PC-3 (cell line): ENCODE data around the gene TEX28. TPM values are rescaled to one million over a fixed set of nuclear protein-coding genes. Genes with fewer than 3 reads are reported as not detected.
"Not testable (repeated sequence)": the region's sequence is repeated elsewhere in the genome, so short reads cannot be mapped to it uniquely, and the experiment has no call there.

Experiments used
- ATAC-seq: fragments of 200-7000 bp; cut with Tn5 transposase; 2 replicates; pipeline ENCODE4 v1.9.1; 2020; ENCODE audit warnings: mild to moderate bottlenecking, moderate library complexity
- BruUV-seq: library from RNA; stranded (reverse); fragments of 400-500 nt; replicated peaks from 2 replicates; lab custom pipeline; 2021; lab: Mats Ljungman, UMichigan
- CTCF ChIA-PET: fragments of 300-600 bp; sonication (Branson Sonifier 250); formaldehyde crosslinking; loops from one replicate; lab custom pipeline; 2022; ENCODE audit warnings: antibody characterized with exemption; lab: Charles Lee
- POLR2A ChIA-PET: fragments of 300-600 bp; sonication (Branson Sonifier 250); formaldehyde crosslinking; loops from one replicate; lab custom pipeline; 2022; ENCODE audit warnings: antibody characterized with exemption; ENCODE audit not compliant: unreplicated experiment; lab: Charles Lee
- DNase-seq: peaks from one replicate; pipeline ENCODE4 v3.0.0-alpha.2; 2015
- H2AFZ ChIP-seq: fragments of 300-600 bp; sonication (generic); 2 replicates; pipeline ENCODE4 v1.6.0; 2016; ENCODE audit warnings: antibody characterized with exemption, low read length
- H3F3A ChIP-seq: fragments of 300-600 bp; sonication (generic); one replicate; pipeline ENCODE4 v1.6.0; 2017; ENCODE audit warnings: antibody characterized with exemption, low read length, control low read depth, mild to moderate bottlenecking; ENCODE audit not compliant: unreplicated experiment
- H3K27ac ChIP-seq: fragments of 300-600 bp; sonication (generic); 2 replicates; pipeline ENCODE4 v1.5.1; 2016; ENCODE audit warnings: mild to moderate bottlenecking, low read length
- H3K27me3 ChIP-seq: fragments of 300-600 bp; sonication (generic); 2 replicates; pipeline ENCODE4 v1.6.1; 2016; ENCODE audit warnings: low read length, mixed read lengths
- H3K36me3 ChIP-seq: fragments of 300-600 bp; sonication (generic); 2 replicates; pipeline ENCODE4 v1.6.1; 2016; ENCODE audit warnings: low read depth, mixed run types, low read length, mixed read lengths
- H3K4me1 ChIP-seq: fragments of 300-600 bp; sonication (generic); 2 replicates; pipeline ENCODE4 v1.5.1; 2016; ENCODE audit warnings: low read length; ENCODE audit not compliant: insufficient read depth
- H3K4me2 ChIP-seq: fragments of 300-600 bp; sonication (generic); 2 replicates; pipeline ENCODE4 v1.6.0; 2016; ENCODE audit warnings: low read length
- H3K4me3 ChIP-seq: fragments of 300-600 bp; sonication (generic); 2 replicates; pipeline ENCODE4 v1.5.1; 2016; ENCODE audit warnings: mild to moderate bottlenecking, low read length, mixed read lengths
- H3K79me2 ChIP-seq: fragments of 300-600 bp; sonication (generic); 2 replicates; pipeline ENCODE4 v1.6.1; 2017; ENCODE audit warnings: low read length, mixed read lengths
- H3K9ac ChIP-seq: fragments of 300-600 bp; sonication (generic); 2 replicates; pipeline ENCODE4 v1.6.0; 2016; ENCODE audit warnings: mild to moderate bottlenecking, low read length
- H3K9me2 ChIP-seq: fragments of 300-600 bp; sonication (generic); replicated peaks from 2 replicates; pipeline ENCODE4 v1.6.1; 2016; ENCODE audit warnings: mixed run types, low read length, mixed read lengths
- H3K9me3 ChIP-seq: fragments of 300-600 bp; sonication (generic); 2 replicates; pipeline ENCODE4 v1.6.1; 2016; ENCODE audit warnings: low read length, mixed read lengths
- H4K20me1 ChIP-seq: fragments of 300-600 bp; sonication (generic); 2 replicates; pipeline ENCODE4 v1.6.1; 2016; ENCODE audit warnings: low read length, mixed read lengths
- intact Hi-C: fragments of 100-400 bp; cut with micrococcal nuclease; formaldehyde crosslinking; loops from 2 replicates; pipeline ENCODE4 v1.9.0; 2023
- total RNA-seq: library from RNA; depleted of rRNA; stranded (reverse); fragments of >200 nt; gene quantifications from 2 replicates; pipeline ENCODE4 v1.2.3, GENCODE V29; 2014; rRNA removed

The TEX28 gene
- total RNA-seq, 1 experiment from 2014 or later: 0.11 TPM

DNA sequence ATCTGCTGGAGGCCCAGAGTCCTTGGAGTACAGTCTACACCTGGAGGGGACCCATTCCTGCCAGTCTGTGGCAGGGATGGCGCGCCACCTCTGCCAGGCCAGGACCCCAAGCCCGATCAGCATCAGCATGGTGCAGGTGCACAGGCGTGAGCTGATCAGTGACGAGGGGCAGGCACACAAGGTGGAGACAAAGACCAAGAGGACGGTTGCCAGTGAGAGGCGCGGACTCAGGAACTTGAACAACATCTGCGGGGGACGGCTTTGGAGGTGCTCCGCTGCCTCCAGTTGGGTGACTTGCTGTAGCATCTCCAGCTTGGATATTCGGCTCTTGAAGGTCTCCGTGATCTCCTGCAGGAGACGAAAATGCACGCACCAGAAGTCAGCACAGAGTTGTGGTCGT lies 61.3 kb downstream of the TEX28 start:
- H3K9me3 ChIP-seq, H3K27ac ChIP-seq, ATAC-seq, H3K4me1 ChIP-seq, H3K9ac ChIP-seq, H3K4me3 ChIP-seq, H2AFZ ChIP-seq, POLR2A ChIA-PET, CTCF ChIA-PET, H3K27me3 ChIP-seq, DNase-seq, intact Hi-C loops, H4K20me1 ChIP-seq, BruUV-seq, H3K9me2 ChIP-seq, H3F3A ChIP-seq, H3K4me2 ChIP-seq, H3K79me2 ChIP-seq, H3K36me3 ChIP-seq: not testable (repeated sequence)

DNA sequence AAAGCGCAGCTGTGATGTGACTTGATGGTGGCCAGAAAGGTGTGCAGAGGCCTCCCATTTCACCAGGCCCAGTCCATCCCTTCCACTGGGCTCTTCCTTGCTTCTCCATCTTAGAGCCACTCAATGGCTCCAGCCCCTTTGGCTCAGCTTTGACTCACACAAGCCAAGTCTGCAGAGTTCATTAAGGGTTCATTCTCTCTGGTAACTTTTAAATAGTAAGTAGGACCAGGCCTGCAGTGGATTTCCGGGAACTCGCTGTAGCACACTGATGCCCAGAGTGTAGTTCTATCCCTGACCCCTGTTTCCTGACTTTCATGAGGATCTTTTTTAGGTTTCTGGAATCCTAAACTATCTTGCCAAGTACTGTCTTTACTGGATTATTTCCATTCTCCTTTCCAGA lies 63.5 kb downstream of the TEX28 start:
- H3K36me3 ChIP-seq, POLR2A ChIA-PET, CTCF ChIA-PET, intact Hi-C loops, H4K20me1 ChIP-seq, H3K4me3 ChIP-seq, H3K27me3 ChIP-seq, H3K27ac ChIP-seq, ATAC-seq, H2AFZ ChIP-seq, H3K9me2 ChIP-seq, H3F3A ChIP-seq, H3K4me2 ChIP-seq, H3K79me2 ChIP-seq, BruUV-seq, DNase-seq, H3K4me1 ChIP-seq, H3K9ac ChIP-seq, H3K9me3 ChIP-seq: not testable (repeated sequence)

DNA sequence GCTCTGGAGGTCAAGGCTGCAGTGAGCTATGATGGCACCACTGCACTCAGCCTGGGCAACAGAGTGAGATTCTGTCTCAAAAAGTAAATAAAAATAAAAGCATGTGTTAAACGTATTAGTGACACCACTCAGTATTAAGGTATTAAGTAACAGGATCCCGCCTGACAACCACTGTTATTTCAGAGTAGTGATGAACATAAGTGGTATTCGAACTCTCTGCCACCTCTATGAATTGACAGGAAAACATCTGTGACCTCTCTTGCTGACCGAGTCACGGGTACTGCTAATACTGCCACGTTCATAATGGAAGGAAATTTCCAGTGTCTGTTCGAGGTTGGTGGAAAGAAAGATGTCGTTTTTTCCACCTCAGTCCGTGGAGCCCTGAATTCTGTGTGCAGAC lies 68.2 kb downstream of the TEX28 start:
- not testable (repeated sequence) for H3K9me2 ChIP-seq

DNA sequence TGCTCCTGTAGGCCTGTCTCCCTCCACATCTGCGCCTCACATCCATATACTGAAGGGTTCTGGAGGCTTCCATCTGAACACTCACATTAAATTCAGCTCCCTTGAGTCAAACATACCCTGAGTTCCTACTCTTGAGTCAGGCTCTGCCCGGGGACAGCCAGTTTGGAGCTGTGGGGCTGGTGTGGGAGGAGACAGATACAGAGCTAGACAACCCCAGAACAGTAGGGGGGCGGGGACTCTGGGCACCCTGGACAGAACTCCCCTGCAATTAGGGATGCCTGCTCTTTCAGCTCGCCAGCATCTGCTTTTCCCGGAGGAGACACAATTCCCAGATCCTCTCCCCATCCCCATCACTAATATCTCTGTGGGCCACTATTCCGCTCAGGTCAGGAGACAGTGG lies 69.6 kb downstream of the TEX28 start:
- H3K36me3 ChIP-seq, H3F3A ChIP-seq, H3K79me2 ChIP-seq, H3K27ac ChIP-seq, H3K4me3 ChIP-seq, H3K4me2 ChIP-seq, H3K9me2 ChIP-seq, H3K9me3 ChIP-seq, CTCF ChIA-PET, H3K4me1 ChIP-seq, DNase-seq, H3K27me3 ChIP-seq, H2AFZ ChIP-seq, H3K9ac ChIP-seq, H4K20me1 ChIP-seq, intact Hi-C loops, ATAC-seq, POLR2A ChIA-PET, BruUV-seq: not testable (repeated sequence)

More for the DNA sequence above, 68.2 kb downstream of the TEX28 start:
- H3K4me3 ChIP-seq, DNase-seq, H3K27ac ChIP-seq, H3K79me2 ChIP-seq, H3K36me3 ChIP-seq, H3K9me3 ChIP-seq, POLR2A ChIA-PET, H3K27me3 ChIP-seq, H3K9ac ChIP-seq, H3F3A ChIP-seq, CTCF ChIA-PET, ATAC-seq, H3K4me2 ChIP-seq, BruUV-seq, intact Hi-C loops, H2AFZ ChIP-seq, H3K4me1 ChIP-seq, H4K20me1 ChIP-seq: not testable (repeated sequence)

Other genes starting within 250 kb of the TEX28 start
- 40.8 and 47.3 TPM in 2 replicates for gene MECP2, start 197.4 kb downstream of the TEX28 start, total RNA-seq
- not detected in 2 replicates for gene OPN1LW, start 150.9 kb downstream of the TEX28 start, total RNA-seq
- gene OPN1MW, start 112.5 kb downstream of the TEX28 start, total RNA-seq: not detected in 2 replicates
- gene OPN1MW2, start 75.4 kb downstream of the TEX28 start, total RNA-seq: not detected in 2 replicates
- gene OPN1MW3, start 37.5 kb downstream of the TEX28 start, total RNA-seq: not detected in 2 replicates
- gene TKTL1, start 671 bp upstream of the TEX28 start, total RNA-seq: not detected in 2 replicates
- 2,058 and 3,170 TPM in 2 replicates for gene FLNA, start 79.5 kb upstream of the TEX28 start, total RNA-seq
- 46.8 and 49.0 TPM in 2 replicates for gene EMD, start 84.2 kb upstream of the TEX28 start, total RNA-seq
- 2,879 and 3,401 TPM in 2 replicates for gene RPL10, start 103.3 kb upstream of the TEX28 start, total RNA-seq
- 29.8 TPM in 2 replicates for gene DNASE1L1, start 114.1 kb upstream of the TEX28 start, total RNA-seq
- gene TAFAZZIN, start 116.4 kb upstream of the TEX28 start, total RNA-seq: 39.4 and 41.5 TPM in 2 replicates
- 68.7 and 94.0 TPM in 2 replicates for gene ATP6AP1, start 133.6 kb upstream of the TEX28 start, total RNA-seq
- 96.1 and 97.1 TPM in 2 replicates for gene GDI1, start 142.0 kb upstream of the TEX28 start, total RNA-seq
- 53.8 and 76.7 TPM in 2 replicates for gene FAM50A, start 149.0 kb upstream of the TEX28 start, total RNA-seq
- gene PLXNA3, start 163.2 kb upstream of the TEX28 start, total RNA-seq: 5.3 and 21.8 TPM in 2 replicates
- gene LAGE3, start 184.2 kb upstream of the TEX28 start, total RNA-seq: 82.8 and 87.4 TPM in 2 replicates
- gene UBL4A, start 191.5 kb upstream of the TEX28 start, total RNA-seq: 92.3 and 101 TPM in 2 replicates
- gene SLC10A3, start 195.5 kb upstream of the TEX28 start, total RNA-seq: 42.1 and 50.6 TPM in 2 replicates
- 69.2 and 88.0 TPM in 2 replicates for gene FAM3A, start 221.1 kb upstream of the TEX28 start, total RNA-seq